ENCODE results near the gene ANKRD50.

The ANKRD50 gene

DNA sequence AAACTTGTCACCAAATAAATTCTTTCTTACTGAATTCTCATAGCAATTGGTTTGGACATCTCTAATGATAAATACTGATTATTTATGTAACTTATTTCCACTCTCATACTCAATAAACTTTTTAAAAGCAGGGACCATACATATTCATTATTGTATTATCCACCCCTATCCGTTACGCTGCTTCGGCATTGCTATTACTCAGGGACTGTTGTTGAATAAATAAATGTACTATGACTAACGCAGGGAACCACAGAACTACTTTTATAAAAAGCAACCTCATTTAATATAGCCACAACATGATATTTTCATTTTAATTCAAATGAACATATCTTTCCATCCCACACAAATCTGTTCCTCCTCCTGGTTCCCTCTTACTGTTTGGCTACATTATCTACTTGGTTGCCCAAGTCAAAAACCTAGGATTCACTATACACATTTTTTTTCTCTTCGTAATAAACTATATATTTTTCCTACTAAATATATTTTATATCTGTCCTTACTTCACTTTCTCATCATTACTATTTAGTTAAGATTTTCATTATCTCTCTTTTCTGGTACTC is 14.9 kb upstream of the ANKRD50 start:
- no peak overlapping the region for H3K4me3 ChIP-seq (ENCODE audit: low read depth, low read length)
- no peak for DNase-seq (ENCODE audit: low read depth)
- TF ChIP-seq, protein P1, sequence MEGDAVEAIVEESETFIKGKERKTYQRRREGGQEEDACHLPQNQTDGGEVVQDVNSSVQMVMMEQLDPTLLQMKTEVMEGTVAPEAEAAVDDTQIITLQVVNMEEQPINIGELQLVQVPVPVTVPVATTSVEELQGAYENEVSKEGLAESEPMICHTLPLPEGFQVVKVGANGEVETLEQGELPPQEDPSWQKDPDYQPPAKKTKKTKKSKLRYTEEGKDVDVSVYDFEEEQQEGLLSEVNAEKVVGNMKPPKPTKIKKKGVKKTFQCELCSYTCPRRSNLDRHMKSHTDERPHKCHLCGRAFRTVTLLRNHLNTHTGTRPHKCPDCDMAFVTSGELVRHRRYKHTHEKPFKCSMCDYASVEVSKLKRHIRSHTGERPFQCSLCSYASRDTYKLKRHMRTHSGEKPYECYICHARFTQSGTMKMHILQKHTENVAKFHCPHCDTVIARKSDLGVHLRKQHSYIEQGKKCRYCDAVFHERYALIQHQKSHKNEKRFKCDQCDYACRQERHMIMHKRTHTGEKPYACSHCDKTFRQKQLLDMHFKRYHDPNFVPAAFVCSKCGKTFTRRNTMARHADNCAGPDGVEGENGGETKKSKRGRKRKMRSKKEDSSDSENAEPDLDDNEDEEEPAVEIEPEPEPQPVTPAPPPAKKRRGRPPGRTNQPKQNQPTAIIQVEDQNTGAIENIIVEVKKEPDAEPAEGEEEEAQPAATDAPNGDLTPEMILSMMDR (IDR thresholded peaks at IDR 0.05; ENCODE audit: insufficient read depth, low read depth, low read length, missing control alignments), result no peak

DNA sequence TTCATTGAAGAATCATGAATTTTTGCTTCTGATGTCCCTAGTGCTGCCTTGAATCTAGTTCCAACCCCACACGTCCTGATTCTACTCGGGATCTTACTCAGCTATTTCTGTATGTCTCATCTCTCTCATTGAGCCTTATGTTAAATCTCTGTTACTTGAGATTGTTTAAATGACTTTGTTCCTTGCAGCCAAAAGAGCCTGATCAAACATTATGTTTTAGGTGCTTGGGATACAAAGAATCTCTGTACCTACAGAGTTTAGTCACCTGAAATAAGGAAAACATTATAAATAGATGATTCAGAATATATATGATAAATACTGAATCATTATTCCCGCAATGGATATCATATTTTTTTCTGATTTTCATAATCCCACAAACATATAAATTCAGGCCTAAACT is 13.7 kb upstream of the ANKRD50 start:
- TF ChIP-seq, protein P1 (IDR thresholded peaks at IDR 0.05; ENCODE audit: insufficient read depth, low read depth, low read length, missing control alignments), result no peak
- no peak for DNase-seq (ENCODE audit: low read depth)
- no peak overlapping the region for H3K4me3 ChIP-seq (ENCODE audit: low read depth, low read length)

DNA sequence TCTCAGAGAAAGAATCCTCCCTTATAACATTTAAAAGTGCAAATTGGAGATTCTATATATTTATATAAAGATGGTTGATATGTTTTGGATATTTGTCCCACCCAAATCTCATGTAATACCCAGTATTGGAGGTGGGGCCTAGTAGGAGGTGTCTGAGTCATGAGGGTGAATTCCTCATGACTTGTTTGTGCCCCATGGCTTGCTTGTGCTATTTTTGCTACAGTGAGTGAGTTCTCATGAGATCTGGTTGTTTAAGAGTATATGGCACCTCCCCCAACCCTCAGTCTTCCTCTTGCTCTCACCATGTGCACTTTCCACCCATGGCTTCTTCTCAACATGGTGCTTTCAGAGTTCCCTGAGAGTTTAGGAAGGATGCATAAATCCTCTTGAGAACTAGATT is 9.5 kb upstream of the ANKRD50 start:
- TF ChIP-seq, protein P1 (IDR thresholded peaks at IDR 0.05; ENCODE audit: insufficient read depth, low read depth, low read length, missing control alignments), result no peak
- no peak for DNase-seq (ENCODE audit: low read depth)
- H3K4me3 ChIP-seq (ENCODE audit: low read depth, low read length), result no peak overlapping the region

DNA sequence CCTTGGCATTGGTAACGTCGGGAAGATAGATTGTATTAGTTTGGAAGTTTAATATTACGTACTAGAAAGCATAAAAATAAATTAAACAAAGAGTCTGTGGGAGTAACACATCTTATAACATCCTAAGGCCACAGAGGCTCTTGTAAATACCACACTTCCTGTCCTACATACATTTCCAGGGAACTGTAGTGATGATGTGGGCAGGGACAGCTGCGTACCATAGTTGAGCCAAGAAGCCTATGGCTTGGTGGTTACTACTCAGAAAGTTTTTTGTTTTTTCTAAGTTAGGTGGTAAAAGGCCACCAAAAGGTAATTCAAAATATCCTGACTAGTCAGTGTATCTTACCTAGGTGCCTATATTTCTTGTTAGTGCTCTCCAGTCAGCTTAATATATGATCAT is 4.6 kb upstream of the ANKRD50 start:
- TF ChIP-seq, protein P1 (IDR thresholded peaks at IDR 0.05; ENCODE audit: insufficient read depth, low read depth, low read length, missing control alignments), result no peak
- H3K4me3 ChIP-seq (ENCODE audit: low read depth, low read length), result no peak overlapping the region
- no peak for DNase-seq (ENCODE audit: low read depth)

DNA sequence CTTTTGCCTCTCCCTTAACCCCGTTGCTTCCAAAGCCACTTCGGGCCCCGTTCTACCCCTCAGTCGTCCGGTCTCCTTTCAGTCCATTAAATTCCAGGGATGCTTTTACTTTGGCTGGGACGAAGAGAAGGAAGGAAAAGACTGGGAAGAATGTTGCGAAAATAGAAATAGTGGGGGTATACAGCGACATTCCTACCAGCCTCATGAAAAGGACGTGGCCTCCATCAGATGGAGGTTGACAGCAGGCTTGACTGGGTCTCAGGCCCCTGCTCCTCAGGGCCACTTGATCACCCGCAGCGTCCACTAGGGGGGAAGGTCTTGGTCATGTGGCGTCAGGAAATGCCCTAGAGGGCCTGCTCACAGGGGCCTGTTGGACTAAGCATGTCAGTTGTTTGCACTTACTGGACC is 657 bp upstream of the ANKRD50 start:
- TF ChIP-seq, protein P1 (IDR thresholded peaks at IDR 0.05; ENCODE audit: insufficient read depth, low read depth, low read length, missing control alignments), result no peak
- H3K4me3 ChIP-seq (ENCODE audit: low read depth, low read length), result peak overlapping the region; percentile 56

DNA sequence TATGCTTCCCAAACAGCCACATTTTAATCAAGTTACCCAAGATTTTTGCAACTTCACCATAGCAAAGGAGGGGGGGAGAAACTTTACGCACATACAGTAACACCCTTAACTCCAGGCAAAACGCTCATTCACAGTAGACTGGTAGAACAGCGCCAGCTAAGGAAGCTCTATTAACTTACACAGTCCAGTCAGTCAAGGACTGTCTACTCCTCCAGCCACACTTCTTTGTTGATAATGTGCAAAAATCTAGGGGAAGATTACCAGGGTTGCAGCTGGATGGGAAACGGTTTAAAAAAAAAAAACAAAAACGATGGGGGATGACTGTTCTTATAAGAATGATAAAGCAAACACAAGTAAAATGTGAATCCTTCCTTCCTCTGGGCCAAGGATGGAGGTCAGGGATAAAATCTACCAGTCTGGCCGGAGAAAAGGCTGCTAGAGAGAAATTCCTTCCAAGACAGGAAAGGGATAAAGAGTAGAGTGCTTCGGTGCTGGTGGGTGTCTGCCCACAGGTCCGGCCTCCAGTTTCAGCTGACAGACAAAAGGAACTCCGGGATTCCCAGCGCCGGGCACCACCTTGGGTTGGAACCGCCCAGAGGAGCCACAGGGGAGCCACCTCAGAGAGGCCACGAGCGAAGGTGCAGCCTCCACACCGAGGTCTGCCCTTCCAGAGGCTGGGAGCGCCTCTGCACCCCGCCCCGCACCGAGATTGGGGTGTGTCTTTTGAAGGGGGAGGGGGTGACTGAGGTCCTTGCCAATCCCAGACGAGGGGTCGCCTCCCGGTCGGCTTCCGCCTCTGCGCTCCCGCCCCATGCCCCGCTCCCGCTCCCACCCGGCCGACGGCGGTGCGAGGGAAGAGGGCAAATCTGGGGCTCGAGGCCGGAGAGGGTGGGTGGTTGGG is 811 bp downstream of the ANKRD50 start:
- TF ChIP-seq, protein P1 (IDR thresholded peaks at IDR 0.05; ENCODE audit: insufficient read depth, low read depth, low read length, missing control alignments), result no peak
- DNase-seq (ENCODE audit: low read depth), result peak; percentile 41
- H3K4me3 ChIP-seq (ENCODE audit: low read depth, low read length), result peak overlapping the region; percentile 66

More for the DNA sequence above, 657 bp upstream of the ANKRD50 start:
- DNase-seq (ENCODE audit: low read depth), result peak; percentile 62

All from GM12865 (cell line).